ENCODE measurements around the gene FCRL5.

The FCRL5 gene

GRCh38 chr1:157523774-157524493 lies 28.4 kb downstream of the FCRL5 start:
- no peak for DNase-seq (ENCODE audit: low read depth in 3 of 3)

DNA sequence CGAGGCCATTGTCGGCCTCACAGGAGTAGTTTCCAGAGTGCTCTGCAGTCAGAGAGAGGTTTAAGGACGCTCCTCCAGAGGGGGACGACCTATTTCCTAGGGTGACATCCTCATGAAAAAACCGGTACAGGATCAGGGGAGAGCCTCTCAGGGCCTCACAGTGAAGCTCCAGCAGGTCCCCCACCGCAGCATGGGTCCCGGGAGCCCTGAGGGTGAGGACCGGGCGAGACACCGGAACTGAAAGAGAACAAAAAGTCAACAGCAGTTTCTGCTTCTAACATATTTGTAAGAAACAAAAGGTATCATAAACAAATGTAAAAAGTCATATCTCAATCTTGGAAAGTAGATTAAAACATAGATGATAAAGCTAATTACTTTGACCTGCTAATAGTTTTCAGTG lies 31.3 kb downstream of the FCRL5 start:
- no peak for DNase-seq (ENCODE audit: low read depth in 3 of 3)

DNA sequence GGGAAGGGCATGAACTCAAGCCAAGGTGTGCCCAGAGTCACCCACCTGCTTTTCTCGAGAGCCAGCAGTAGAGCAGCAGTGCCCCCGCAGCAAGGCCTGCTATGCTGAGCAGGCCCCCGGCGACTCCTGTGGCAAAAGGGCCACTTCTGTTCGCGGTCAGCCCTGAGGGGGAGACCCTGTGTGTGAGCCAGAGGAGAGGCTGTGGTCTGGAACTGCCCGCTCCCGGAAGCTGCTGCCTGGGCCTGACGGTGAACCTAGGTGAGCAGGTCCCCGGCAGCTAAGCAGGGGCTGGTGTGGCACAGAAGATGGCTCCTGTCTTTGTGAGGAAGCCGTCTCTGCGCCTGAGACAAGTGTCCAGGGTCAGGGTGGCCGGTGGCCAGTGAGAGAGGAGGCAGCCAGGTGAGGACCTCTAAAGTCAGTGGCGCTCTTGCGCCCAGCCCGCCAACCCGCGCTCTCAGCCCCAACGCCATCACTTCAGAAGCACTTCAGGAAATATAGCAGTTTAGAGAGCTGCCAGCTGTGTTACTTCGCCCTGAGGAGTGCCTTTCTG lies 31.9 kb downstream of the FCRL5 start:
- no peak for DNase-seq (ENCODE audit: low read depth in 3 of 3)

DNA sequence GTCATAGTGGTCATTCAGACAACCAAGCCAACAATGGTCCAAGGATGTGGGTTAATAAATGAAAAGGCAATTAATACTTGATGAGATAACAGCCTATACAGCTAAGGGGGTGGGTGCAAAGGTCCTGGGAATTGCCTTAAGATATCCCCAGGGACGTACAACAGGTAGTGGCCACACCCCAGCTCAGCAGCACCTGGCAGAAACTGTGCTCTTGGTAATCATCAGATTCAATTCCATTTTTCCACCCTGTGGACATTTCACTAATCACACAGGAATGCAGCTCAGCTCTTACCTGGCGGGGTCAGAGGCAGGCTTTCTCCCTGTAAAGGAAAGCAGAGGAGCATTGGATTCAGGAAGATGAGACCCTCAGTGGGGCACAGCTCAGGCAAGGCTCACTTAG lies 32.9 kb downstream of the FCRL5 start:
- DNase-seq (ENCODE audit: low read depth in 3 of 3), result no peak

- no peak for DNase-seq (ENCODE audit: low read depth in 3 of 3)
Measured at GRCh38 chr1:157517016-157517415, 35.3 kb downstream of the FCRL5 start.

GRCh38 chr1:157515709-157516108 lies 36.6 kb downstream of the FCRL5 start:
- DNase-seq (ENCODE audit: low read depth in 3 of 3), result no peak

DNA sequence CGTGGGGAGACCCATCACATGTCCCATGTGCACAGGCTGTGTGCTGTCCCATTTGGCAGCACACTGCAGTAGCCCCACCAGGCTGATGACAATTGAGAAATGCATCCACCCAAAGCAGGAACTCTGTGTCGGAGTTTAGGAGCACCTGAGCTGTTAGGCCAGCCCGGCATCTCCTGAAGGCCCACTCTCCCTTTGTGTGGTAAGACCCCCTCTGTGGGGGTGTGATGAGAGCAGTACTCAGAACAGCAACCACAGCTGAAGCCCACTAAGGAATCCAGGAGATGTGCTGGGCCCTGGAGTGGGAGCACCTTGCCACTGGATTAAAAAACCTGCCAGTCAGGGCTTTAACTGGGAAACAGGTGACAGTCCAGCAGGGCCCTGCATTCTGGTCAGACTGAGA lies 37.2 kb downstream of the FCRL5 start:
- no peak for DNase-seq (ENCODE audit: low read depth in 3 of 3)

- DNase-seq (ENCODE audit: low read depth in 3 of 3), result no peak
Measured at GRCh38 chr1:157512036-157512969, 40.0 kb downstream of the FCRL5 start.

- DNase-seq (ENCODE audit: low read depth in 3 of 3), result no peak
Measured at GRCh38 chr1:157509546-157510232, 42.6 kb downstream of the FCRL5 start.

DNA sequence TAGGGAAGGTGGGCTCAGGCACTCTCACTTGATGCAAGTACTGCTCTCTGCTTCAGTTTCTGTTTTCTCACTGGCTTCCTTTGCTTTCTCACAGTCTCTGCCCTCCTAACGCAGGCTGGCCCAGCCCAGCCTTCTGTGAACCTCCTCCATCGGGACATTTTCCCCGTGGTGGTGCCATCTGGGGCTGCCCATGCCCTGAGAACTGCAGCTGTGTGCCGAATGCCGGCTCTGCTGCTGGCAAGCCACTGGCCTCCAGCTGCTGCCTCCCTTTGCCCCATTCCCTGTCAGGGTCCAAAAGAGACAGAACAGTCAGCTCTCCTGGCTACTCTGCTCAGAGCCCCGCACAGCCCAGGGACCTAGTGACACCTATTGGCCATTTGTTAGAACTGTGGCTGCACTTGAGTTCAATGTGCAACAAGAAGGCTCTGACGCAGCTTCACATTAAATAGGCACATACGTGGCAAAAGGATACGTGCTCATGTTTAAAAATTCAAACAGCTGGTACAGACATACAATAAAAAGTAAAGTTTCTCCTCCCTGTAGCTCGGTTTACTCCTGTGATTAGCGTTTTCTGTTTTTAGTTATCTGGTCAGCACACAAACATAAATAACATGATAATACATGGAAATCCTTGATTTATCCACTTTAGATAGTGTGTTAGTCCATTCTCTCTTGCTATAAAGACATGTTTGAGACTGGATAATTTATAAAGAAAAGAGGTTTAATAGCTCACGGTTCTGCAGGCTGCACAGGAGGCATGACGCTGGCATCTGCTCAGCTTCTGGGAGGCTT lies 46.6 kb downstream of the FCRL5 start:
- peak in 1 of 3 experiments; percentile 17 for DNase-seq (ENCODE audit: low read depth in 3 of 3)

DNA sequence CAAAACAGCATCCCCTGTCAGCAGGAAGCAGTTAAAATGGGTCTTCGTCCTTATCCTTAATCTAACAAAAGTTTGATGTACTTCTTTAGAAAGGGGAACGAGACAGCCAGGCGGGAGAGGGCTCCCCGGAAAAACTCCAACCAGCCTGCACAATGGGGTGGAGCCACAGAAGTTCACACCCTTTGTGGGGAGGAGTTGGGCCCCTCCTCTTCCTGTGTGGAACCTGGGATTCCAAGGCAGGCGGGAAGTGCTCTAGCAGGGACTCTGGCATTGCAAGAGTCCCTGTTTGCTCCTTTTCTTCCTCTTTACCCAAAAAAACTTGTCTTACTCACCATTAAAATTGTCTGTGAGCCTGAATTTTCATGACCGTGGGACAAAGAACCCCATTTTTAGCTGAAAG lies 47.7 kb downstream of the FCRL5 start:
- no peak for DNase-seq (ENCODE audit: low read depth in 3 of 3)

GRCh38 chr1:157499521-157499920 lies 52.8 kb downstream of the FCRL5 start:
- DNase-seq (ENCODE audit: low read depth in 3 of 3), result no peak

GRCh38 chr1:157498736-157499090 lies 53.6 kb downstream of the FCRL5 start:
- no peak for DNase-seq (ENCODE audit: low read depth in 3 of 3)

DNA sequence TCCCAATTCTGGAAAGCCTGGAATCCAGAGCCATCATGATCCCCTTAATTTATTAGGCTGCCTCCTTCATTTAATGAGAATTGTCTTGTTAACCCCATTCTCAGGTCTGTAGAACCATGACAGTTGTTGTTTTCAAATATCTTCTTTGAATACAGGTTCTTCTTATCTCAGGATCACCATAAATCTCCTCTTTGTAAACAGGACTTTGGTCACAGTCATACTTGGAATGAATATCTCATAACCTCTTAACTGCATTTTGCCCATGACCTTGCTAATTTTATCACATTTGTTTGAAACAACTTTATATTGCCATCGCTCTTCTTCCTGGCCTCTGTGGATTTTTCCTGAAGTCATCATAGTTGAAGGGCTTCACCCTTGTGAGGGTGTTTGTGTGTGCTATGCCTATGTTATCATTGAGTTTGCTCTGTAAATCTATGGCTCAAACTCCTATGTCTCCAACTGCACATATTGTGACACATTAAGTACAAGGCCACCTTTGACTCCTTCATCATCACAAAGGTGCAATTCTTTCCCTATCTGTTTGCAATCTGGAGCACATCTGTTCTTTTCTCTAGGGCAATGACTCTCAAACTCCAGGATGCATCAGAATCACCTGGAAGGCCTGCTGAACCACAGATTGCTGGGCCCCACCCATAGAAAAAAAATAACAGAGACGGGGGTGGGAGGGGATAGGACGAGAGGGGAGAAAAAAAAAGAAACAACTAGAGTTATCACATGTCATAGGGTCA lies 54.2 kb downstream of the FCRL5 start:
- no peak for DNase-seq (ENCODE audit: low read depth in 3 of 3)

- DNase-seq (ENCODE audit: low read depth in 3 of 3), result no peak
Measured at GRCh38 chr1:157497284-157497683, 55.0 kb downstream of the FCRL5 start.

DNA sequence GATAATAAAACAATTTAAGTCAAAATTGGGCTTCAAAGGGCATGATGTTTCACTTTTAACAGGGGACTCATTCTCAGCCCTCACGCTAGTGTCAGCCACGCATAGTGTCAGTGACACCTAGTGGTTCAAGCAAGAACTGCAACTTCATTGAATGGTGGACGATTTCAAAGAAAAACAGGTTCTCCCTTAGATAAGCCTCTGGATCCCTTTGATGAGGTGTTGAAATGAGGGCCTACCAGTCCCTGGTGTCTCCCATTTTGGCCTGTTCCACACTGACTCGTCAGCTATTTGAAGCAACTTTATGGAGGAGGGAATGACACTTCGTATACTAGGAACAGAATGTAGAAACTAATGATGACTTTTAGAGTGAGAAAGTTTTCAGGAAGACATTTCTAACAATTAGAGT lies 56.2 kb downstream of the FCRL5 start:
- peak in 1 of 3 experiments; percentile 23 for DNase-seq (ENCODE audit: low read depth in 3 of 3)

GRCh38 chr1:157495285-157495684 lies 57.0 kb downstream of the FCRL5 start:
- DNase-seq (ENCODE audit: low read depth in 3 of 3), result no peak

DNA sequence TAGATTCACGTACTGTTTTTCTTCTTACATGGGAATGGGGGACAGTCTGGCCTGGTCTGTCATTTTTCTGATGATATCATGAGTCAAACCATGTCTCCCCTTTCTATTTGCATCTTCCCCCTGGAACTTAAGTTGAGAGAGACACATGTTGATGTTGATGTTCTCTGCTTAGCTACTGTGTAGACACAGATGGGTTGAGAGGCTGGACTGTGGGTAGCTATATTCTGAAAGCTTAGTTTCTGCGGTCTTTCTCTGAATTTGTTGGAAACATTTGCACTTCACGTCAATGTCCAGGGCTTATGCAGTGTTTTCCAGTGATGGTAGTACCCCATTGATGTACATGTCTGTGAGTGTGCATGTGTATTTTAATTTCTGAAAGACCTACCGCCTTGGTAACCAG lies 58.2 kb downstream of the FCRL5 start:
- DNase-seq (ENCODE audit: low read depth in 3 of 3), result no peak

DNA sequence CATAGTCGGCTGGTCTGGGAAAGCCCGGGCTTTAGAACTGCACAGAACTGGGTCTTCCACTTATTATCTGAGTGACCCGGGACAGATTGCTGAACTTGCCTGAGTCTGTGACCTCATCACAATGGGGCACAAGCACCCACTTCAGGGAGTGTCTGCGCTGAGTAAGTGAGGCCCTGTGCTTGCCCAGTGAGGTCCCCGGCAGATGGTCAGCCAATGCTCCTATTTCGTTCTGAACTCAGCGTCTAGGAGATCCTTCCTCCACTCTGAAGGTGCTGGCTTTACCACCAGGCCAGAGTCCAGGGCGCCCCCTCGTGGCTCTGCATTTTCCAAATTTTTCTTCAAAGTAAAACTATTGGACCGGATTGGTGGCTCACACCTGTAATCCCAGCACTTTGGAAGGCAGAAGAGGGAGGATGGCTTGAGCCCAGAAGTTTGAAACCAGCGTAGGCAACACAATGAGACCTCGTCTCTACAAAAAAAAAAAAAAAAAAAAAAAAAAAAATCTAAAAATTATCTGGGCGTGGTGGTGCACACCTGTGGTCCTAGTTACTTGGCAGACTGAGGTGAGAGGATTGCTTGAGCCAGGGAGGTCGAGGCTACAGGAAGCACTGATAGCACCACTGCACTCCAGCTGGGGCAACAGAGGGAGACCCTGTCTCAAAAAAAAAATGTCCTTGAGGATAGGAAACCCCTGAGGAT lies 61.7 kb downstream of the FCRL5 start:
- DNase-seq (ENCODE audit: low read depth in 3 of 3), result peak in 2 of 3 experiments; percentile 27 to 61

- DNase-seq (ENCODE audit: low read depth in 3 of 3), result no peak
Measured at GRCh38 chr1:157488156-157488555, 64.2 kb downstream of the FCRL5 start.
